Activated CD4-positive, alpha-beta T cell treated with anti-CD3 and anti-CD28 coated beads for 1 hour (primary cell): ENCODE data around the gene MAP2K2.

Experiments
- DNase-seq: peaks from one replicate; pipeline ENCODE4 v3.0.0-alpha.2; 2020

MAP2K2 gene

GRCh38 chr19:4059891-4060620, 63.9 kb downstream of the MAP2K2 start:
- DNase-seq, result no peak

- DNase-seq, result no peak
These were observed 64.5 kb downstream of the MAP2K2 start for GRCh38 chr19:4059453-4059871.

GRCh38 chr19:4058693-4059452, 65.0 kb downstream of the MAP2K2 start:
- no peak for DNase-seq

GRCh38 chr19:4057931-4058692, 65.8 kb downstream of the MAP2K2 start:
- DNase-seq, result no peak

- no peak for DNase-seq
These were observed 68.7 kb downstream of the MAP2K2 start for GRCh38 chr19:4055209-4055552.

GRCh38 chr19:4054441-4055208, 69.3 kb downstream of the MAP2K2 start:
- DNase-seq, result no peak

GRCh38 chr19:4053423-4054324, 70.2 kb downstream of the MAP2K2 start:
- no peak for DNase-seq

- DNase-seq, result no peak
These were observed 70.9 kb downstream of the MAP2K2 start for GRCh38 chr19:4052993-4053422.

GRCh38 chr19:4052114-4052992, 71.6 kb downstream of the MAP2K2 start:
- no peak for DNase-seq

- no peak for DNase-seq
These were observed 72.5 kb downstream of the MAP2K2 start for GRCh38 chr19:4051175-4052101.

- DNase-seq, result no peak
These were observed 74.5 kb downstream of the MAP2K2 start for GRCh38 chr19:4049432-4049831.

- no peak for DNase-seq
These were observed 76.8 kb downstream of the MAP2K2 start for GRCh38 chr19:4046946-4047683.

GRCh38 chr19:4046362-4046691, 77.6 kb downstream of the MAP2K2 start:
- DNase-seq, result no peak

GRCh38 chr19:4045597-4046361, 78.1 kb downstream of the MAP2K2 start:
- DNase-seq, result no peak

GRCh38 chr19:4044990-4045465, 78.9 kb downstream of the MAP2K2 start:
- no peak for DNase-seq

- no peak for DNase-seq
These were observed 79.8 kb downstream of the MAP2K2 start for GRCh38 chr19:4043966-4044715.

GRCh38 chr19:4043401-4043800, 80.5 kb downstream of the MAP2K2 start:
- no peak for DNase-seq
